SKM-1 treated with dmso at 0.1 percent for 144 hours (cell line): ENCODE results near the gene LYSMD2.

Experiments
- DNase-seq: peaks from one replicate; lab custom pipeline; 2025; ENCODE audit not compliant: unreplicated experiment; lab: John Stamatoyannopoulos, UW

LYSMD2 gene

DNA sequence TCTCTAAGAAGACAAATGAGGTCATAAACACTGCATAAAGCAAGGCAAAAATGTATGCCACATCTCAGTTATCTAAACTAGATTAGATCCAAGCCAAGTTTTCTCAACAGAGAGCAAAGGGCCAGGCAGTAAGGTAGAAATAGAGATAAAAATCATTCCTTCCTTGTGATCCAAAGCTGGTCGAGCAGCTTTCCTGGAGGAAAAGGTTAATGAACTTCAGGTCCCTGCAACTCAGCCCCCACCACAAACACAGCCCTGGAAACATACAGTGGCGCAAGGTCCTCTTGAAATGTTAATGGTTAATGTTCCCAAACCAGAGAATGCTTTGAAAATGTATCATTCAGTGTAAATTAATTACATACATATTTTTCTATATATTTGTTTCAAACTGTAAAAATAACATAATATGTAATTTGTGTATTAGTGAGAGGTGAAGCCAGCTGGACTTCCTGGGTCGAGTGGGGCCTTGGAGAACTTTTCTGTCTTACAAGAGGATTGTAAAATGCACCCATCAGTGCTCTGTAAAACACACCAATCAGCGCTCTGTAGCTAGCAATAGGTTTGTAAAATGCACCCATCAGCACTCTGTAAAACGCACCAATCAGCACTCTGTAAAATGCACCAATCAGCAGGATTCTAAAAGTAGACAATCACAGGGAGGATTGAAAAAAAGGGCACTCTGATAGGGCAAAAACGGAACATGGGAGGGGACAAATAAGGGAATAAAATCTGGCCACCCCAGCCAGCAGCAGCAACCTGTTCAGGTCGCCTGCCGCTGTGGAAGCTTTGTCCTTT lies 17.1 kb downstream of the LYSMD2 start:
- DNase-seq, result no peak

DNA sequence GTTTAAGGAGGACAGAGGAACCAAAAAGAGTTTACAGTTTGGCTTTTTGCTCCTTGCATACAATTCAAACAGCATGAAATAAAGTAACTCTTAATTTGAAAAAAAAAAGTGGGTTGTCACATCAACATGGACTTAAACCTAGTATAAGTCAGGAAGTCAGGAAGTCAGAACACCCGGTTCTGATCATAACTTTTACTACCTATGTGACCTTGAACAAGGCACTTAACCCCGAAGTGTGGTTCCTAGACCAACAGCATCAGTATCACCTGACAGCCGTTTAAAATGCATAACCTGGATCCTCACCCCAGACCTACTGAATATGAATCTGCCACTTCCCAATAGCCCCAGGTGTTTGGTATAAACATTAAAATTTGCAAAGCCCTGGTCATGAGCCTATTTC lies 18.7 kb downstream of the LYSMD2 start:
- DNase-seq, result no peak

DNA sequence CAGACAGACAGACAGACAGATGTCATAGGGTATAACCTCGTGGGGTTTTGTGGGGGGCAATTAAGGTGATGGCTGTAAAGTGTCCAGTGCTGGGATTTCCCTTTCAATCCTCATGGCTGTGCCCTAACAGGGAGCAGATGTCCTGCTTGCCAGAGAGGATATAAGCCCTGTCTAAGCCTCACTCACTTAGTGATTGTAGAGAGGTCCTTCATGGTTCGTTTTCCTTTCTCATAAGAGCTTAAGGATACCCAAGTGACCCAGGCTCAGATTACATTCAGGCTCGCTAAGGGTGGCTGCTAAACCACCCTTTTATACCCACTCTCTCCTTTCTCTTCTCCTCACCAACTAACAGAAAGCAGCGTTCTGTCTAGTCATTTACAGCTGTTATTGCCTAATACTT lies 19.2 kb downstream of the LYSMD2 start:
- DNase-seq, result no peak

DNA sequence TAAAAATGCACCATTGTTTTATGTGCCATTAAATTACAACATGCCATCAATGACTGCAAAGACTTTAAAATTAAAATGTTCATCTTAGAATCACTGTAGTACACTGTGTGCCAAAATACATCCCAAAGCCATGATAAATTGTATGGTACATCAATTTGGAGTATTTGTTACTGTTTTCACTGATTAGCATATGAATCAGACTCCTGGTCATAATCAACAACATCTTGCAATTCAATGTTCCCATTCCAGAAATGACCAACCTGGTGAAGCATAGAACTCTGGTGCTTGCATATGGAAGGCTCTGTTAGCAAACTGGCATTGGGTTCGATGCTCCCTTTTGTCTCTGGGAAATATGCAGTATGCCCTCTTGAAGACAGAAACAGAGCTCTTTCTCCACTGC lies 22.5 kb downstream of the LYSMD2 start:
- no peak for DNase-seq

DNA sequence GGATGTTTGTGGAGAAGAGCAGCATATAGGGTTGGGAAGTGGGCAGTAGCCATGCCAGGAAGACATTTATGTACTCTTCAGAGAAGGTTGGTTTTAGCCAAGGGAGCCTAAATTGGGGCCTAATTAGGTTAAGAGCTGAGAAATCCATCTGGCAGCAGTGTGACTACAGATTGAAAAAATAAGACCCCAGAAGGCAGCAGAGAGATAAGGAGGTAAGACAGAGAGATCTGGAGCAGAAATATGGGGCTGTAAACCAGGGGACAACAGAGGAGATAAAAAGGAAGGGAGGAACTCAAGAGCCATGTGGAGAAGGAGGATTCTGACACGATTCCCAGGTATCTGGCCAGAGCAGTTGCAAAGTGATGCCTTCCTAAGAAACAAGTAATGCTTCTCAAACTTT lies 23.3 kb downstream of the LYSMD2 start:
- DNase-seq, result no peak

DNA sequence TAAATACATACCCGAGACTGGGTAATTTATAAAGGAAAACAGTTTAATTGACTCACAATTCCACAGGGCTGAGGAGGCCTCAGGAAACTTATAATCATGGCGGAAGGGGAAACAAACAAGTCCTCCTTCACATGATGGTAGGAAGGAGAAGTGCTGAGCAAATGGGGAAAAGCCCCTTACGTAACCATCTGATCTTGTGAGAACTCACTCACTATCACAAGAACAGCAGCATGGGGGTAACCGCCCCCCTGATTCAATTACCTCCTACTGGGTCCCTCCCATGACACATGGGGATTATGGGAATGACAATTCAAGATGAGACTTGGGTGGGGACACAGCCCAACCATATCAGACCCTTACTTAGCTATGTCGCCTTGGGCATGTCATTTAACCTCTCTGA lies 28.4 kb downstream of the LYSMD2 start:
- DNase-seq, result peak; percentile 6

DNA sequence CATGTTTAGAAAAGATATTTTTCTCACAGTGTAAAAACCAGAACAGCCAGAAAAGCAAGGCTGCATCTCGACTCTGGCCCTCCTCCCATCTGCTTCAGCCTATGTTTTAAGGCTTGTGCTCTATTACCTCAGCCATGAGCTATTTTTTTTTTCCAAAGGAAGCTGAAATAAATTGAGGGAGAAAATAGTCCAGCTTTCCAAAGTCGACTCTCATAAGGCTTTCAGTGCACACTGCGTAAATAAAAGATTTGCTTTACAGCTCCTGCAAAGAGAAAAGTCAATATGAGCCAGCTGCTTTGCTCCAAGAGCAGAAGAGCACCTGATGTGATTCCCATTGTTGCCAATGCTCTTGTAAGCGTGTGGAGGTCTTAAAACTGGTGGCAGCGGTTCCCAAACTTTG lies 29.4 kb downstream of the LYSMD2 start:
- no peak for DNase-seq

DNA sequence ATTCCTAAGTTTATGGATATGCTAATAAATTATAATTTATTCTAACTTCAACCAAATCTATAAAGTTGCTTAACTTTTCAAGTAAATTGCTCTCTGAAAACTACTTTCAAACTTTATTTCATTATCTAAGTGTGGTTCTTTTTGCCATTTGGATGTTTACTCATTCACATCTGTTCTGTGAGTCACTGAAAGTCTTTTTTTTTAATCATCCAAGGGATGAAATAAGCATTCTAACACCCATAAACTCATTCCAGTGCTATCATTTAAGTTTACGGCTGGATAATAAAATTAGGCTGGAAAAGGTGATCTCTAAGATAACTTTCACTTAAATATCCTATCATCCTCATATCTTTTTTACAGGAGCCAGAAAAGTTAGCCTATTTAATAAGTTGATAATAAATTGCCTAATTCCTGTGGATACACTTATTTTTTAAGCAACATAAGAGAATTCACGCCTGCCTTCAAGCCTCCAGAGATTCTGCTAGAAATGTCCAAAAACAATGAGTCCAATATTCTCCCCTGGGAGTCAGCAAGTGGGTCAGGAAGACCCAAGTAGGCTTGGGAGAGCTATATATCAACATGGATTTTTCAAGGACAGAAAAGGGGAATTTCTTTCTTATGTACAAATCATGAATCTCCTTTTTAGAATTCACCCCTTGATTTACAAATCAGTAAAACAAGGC lies 30.4 kb downstream of the LYSMD2 start:
- DNase-seq, result no peak

DNA sequence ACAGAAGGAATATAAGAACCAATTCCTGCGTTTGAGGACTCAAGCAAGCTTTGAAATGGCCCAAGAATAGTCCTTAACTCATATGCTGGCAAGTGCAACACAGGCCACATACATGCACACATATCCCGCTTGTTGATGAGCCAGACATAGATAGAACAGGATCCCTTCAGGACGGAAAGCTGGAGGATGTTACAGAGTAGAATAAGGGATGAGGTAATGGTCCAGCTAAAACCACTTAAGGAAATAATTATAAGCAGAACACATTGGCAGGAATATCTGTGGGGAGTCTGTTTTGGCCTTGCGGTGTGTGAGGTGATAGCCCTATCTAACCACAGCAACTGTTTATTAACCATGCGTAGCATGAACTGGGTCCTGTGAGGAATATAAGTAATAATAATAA lies 31.2 kb downstream of the LYSMD2 start:
- DNase-seq, result no peak

DNA sequence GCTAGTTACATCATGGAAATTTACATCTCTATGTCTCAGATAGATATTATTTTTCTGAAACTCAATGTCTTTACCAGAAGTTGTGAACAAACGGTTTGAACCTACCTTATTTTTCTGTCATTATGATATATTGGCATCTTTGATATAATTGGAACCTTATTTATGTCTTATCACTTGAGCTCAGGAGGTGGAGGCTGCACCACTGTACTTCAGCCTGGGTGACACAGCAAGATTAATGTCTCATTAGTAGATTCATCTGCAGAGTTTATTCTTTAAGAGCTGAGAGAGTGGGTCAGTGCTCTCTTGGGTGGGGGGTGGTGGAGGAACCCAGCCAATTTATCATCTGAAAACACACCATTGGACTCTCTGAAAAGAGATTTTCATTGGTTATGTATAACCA lies 34.7 kb downstream of the LYSMD2 start:
- DNase-seq, result no peak

DNA sequence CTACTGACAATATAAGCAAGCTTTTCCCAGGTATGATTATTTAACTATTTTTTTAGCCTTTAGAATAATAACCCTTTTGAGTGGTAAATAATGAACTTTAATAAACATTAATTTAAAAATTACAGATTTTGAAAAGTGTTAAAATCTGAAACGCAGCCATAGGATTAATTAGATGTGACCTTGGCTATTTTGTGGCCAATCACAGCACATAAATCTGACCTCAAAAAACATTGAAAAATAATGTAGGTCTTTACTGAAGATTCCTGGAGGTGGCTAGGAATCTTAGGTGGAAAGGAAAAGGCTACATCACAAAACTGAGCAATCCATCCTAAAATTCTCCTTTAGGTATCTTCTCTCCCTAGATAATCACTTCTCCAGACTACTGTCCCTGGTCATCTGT lies 38.1 kb downstream of the LYSMD2 start:
- no peak for DNase-seq

DNA sequence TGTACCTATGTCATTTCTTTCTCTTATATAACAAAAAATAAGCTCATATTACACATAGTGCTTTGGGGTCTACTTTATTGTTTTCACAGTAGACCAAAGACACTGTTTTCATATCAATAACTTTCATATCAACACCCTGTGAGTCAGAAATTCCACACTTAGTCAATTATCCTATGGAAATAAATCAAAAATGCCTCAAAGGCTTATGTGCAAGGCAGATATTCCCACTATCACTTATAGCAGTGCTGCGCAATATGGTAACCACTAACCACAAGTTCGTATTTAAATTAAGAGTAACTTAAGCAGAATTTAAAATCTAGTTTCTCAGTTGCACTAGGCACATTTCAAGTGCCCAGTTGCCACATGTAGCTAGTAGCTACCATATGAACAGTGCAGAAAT lies 40.3 kb downstream of the LYSMD2 start:
- DNase-seq, result no peak

DNA sequence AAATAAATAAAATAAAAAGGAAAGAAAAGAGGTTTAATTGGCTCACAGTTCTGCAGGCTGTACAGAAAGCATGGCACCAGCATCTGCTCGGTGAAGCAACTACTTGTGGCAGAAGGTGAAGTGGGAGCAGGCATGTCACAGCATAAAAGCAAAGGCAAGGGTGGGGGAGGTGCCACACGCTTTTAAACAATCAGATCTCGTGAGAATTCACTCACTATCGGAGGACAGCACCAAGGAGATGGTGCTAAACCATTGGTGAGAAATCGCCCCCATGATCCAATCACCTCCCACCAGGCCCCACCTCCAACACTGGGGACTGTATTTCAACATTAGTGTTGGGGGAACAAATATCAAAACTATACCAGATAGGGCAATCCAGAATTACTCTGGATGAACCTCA lies 40.9 kb downstream of the LYSMD2 start:
- no peak for DNase-seq

DNA sequence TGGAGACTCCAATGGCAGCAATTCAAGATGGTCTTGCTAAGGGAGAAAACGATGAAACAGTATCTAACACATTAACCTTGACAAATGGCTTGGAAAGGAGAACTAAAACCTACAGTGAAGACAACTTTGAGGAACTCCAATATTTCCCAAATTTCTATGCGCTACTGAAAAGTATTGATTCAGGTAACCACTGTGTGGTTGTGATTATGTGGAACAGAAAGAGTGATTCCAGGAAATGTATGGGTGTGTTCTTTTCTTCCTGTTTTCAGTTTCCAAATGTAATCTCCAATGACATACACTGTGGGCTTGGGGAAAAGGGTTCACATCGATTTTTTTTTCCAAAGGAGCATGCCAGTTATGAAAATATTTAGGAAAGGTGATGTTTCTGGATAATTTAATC lies 45.3 kb downstream of the LYSMD2 start:
- DNase-seq, result peak; percentile 24

DNA sequence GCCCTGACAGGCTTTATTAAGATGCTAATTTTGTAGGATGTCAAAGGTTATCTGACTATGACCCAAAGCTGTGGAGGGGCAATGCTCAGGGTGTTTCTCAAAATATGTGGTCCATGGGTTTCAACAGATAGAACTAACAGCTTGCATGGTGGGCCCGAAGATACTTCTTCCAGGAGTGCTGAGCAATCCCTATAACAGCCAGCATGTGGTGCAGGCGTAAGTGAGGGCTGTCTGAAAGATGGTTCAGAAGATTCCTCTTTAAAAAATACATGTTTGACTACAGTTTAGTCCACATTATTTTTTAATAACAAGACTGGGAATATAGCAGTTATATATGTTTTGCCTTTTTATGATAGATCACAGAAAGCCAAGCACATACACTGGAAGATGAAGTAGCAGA lies 48.6 kb downstream of the LYSMD2 start:
- DNase-seq, result no peak

DNA sequence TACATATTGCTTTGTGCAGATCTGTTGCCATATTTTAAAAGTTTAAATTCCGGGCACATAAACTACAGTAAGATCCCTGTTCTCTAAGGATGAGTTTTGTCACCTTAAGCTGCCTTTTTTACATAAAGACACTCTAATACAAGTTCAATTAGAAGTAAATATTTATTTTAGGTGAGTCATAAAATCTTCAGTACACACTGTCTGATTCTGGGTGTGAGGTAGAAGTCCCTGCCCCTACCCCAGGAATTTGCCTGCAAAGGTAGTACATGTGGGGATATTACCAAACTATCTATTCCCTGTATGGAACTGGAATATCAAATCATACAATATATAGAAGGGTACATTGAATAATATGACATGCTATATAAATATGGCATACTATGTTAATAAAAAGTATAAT lies 49.9 kb downstream of the LYSMD2 start:
- DNase-seq, result no peak

DNA sequence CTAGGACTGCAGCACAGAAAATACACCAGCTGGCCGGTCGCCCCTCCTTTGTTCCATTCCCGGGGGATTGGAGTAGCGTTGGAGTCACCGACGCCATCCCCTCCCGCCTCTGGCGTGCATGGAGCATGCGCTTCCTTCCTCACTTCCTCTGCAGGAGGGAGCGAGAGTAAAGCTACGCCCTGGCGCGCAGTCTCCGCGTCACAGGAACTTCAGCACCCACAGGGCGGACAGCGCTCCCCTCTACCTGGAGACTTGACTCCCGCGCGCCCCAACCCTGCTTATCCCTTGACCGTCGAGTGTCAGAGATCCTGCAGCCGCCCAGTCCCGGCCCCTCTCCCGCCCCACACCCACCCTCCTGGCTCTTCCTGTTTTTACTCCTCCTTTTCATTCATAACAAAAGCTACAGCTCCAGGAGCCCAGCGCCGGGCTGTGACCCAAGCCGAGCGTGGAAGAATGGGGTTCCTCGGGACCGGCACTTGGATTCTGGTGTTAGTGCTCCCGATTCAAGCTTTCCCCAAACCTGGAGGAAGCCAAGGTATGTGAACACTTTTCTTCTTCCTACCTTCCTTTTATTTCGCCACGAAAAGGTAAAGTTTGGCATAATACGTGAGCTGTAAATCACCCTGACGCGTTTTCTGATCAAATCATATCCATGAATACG lies 56.0 kb downstream of the LYSMD2 start, which contains the start of gene SCG3:
Gene SCG3 (plus strand): TSS at position 201 of the 661 bp plus-strand sequence. CDS start 253 bp downstream, at position 454.
- DNase-seq, result no peak

DNA sequence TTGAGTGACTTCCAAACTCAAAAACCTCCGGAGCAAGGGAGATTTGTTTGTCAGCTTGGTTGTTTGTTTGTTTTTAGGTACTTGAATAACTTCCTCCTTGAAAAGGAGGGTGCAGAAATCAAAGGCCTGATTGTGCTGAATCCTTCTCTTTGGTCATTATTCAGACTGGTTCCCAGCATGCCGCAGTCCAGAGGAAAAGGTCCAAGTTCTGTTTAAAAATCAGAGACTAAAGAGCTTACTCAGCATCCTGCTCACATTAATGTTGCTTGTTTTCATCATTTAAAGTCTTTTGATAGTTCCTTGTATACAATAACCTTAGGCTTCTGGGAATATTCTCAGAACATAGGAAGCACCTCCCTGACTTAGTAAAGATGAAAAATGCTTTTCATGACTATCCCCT lies 57.1 kb downstream of the LYSMD2 start:
- DNase-seq, result no peak

DNA sequence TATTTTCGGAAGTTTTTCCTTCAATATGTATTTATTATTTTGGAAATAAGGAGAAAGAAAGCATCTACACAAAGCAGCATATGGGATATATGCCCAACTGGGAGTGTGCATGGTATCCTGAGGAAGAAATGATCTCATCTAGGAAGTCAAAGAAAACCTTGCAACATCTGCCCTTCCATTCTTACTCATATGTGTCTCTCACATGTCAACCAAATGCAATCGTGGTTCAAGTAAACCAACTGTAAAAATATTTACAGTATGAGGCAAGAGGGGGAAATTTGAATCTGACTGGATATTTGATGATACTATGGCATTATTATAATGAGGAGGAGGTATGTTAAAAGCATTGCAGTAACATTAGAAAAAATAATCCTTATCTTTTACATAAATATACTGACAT lies 59.4 kb downstream of the LYSMD2 start:
- no peak for DNase-seq

DNA sequence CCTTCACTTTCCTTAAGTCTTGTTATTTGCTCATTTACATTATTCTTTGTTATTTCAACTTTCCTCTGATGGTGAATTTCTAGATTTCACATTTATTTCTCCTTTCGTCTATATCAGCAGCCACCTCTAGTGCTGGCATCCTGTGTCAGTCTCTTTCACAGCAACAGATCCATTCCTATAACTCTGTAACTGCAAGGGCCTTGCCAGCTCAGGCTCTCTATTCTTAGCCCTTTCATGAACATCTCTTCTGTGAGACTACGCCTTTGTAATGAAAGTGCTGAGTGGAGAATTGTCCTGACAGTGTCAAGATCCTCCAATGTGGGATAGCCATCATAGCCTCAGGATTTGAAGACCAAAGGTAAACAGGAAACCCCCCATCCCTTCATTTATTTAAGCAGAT lies 60.0 kb downstream of the LYSMD2 start:
- no peak for DNase-seq

DNA sequence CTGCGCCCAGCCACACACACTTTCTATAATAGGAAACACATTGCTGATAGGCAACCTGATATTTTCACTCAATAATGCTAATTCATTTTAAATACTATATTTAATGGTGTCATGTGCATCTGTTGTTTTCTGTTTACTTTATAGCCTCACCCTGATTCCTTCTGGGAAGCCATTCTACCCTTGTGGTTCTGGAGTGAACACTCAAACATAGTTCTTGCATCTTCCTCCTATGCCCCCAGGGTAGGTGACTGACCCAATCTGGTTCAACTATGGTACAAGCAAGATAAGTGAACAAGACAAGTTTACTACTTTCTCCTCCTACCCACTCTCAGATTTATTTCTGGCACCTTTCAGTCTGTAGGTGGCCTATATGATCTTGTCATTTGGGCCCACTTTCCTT lies 60.4 kb downstream of the LYSMD2 start:
- no peak for DNase-seq

DNA sequence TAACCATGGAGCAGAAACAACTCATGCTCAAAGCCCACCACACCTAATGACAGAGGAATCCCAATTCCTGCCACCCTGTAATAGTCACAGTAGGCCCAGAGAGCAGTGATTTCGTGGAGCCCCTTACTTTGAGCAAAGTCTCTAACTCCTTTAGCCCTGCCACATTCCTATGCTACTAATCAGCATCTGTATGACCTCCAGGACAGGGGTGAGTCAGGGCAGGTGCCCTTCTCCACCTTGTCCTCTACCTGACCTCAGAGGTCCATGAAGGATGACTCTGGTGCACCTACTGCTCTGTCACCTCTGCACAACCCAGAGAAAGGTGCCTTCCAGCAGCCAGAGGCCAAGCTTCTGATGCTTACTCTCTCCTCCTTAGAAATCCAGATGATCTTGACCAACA lies 62.2 kb downstream of the LYSMD2 start:
- DNase-seq, result no peak
